GM21390 (cell line): Measurements from ENCODE around the gene CALY.

ENCODE experiments used
- ATAC-seq: cut with Tn5 transposase; IDR thresholded peaks from one replicate; pipeline ENCODE4 v1.9.1; 2021; ENCODE audit not compliant: unreplicated experiment

CALY gene

GRCh38 chr10:133287832-133288500, 48.7 kb downstream of the CALY start:
- ATAC-seq, result no peak

- ATAC-seq, result no peak
Measured at GRCh38 chr10:133286366-133286765, 50.3 kb downstream of the CALY start.

GRCh38 chr10:133285217-133285616, 51.5 kb downstream of the CALY start:
- no peak for ATAC-seq

GRCh38 chr10:133283931-133284330, 52.8 kb downstream of the CALY start:
- ATAC-seq, result no peak

DNA sequence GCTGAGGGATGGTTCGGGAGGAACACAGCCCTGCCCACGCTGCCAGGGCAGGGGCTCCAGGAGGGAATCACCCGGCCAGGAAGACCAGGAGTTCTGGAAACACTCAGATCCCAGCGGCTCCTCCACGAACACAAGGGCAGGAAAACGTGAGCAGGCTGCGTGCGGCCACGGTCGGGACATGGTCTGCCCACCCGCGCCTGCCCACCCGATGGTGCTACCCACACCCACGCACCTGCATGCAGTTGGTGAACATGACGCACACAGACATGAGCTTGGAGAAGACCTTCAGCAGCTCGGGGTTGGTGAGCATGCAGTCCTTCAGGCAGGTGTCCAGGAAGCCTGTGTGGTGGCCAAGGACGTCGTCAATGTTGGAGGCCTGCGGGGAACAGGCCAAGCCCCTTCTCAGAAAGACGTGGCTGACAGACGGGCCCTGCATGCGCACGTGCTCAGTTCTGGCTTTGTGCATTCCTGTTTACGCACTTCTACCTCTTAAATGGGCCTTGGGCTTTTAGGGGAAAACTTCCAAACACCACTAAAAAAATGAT, 53.8 kb downstream of the CALY start:
- no peak for ATAC-seq

- no peak for ATAC-seq
Measured at GRCh38 chr10:133281628-133282372, 54.9 kb downstream of the CALY start.

DNA sequence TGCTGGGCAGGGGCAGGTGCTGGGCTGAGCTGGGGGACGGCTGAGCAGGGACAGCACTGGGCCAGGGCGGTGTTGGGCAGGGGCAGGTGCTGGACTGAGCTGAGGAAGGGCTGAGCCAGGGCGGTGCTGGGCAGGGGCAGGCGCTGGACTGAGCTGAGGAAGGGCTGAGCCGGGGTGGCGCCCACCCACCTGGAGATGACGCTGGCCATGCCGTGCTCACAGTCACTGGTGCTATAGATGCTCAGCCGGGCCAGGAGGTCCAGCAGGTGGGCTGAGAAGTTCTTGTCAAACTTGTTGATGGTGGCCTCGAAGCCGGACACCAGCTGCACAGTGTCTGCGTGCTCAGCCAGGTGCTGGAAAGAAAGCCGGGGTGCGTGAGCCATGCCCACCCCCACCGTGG, 55.6 kb downstream of the CALY start:
- no peak for ATAC-seq

DNA sequence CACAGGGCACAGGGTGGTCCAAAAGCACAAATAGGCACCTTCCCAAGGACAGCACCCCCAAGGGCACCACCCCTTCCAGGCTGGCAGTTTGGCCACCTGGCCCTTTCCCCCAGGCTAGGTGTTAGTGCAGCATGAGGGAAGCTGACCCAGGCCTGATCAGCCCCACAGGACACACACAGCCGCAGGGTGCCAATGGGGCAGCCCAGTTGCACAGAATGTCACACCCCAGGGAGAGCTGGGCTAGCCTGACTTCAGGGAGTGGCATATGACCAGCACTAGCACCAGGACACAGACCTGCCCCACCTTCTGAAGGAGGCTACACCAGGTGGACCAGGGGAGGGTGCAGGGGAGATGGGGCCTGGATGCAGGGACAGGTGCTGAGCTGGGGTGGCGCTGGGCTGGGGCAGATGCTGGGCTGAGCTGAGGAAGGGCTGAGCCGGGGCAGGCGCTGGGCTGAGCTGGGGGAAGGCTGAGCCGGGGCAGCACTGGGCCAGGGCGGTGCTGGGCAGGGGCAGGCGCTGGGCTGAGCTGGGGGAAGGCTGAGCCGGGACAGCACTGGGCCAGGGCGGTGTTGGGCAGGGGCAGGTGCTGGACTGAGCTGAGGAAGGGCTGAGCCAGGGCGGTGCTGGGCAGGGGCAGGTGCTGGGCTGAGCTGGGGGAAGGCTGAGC, 56.2 kb downstream of the CALY start:
- ATAC-seq, result no peak

DNA sequence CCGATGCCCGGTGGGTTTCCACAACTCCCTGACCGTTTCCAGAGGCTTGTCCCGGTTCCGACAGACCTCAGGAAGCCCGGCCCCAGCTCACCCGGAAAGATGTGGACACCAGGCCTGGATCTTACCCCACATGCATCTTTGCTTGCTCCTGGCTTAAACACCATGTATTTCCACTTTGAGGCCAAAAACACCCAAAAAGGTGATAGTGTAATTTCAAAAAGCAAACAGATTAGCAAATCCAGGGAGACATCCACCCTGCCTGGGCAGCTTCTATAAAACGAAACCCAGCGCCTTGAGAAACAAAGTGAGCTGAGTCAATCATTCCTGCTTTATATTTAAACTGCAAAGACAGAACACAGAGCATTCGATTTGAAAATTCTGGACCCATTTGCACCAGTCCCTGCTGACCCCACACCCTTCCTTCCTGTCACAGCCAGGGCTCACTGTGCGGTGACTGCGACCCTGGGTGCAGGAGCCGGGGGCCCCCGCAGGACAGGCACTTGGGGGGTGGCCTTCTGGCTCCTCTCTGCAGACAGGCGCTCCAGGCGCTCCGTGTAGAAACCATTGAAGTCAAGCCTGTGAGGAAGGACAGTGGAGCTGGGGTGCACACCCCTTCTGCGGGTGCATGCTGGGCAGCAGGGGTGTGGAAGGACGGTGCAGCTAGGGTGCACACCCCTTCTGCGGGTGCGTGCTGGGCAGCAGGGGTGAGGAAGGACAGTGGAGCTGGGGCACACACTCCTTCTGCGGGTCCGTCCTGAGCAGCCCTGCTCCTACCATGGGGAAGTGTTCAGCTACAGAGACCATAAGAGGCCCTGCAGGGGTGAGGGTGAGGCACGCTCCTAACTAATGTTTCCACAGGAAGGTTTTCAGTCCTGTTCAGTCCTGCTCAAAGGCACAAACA, 57.1 kb downstream of the CALY start:
- no peak for ATAC-seq

- peak; percentile 34 for ATAC-seq
Measured at GRCh38 chr10:133278577-133279265, 58.0 kb downstream of the CALY start.

- no peak for ATAC-seq
Measured at GRCh38 chr10:133277993-133278576, 58.6 kb downstream of the CALY start.

DNA sequence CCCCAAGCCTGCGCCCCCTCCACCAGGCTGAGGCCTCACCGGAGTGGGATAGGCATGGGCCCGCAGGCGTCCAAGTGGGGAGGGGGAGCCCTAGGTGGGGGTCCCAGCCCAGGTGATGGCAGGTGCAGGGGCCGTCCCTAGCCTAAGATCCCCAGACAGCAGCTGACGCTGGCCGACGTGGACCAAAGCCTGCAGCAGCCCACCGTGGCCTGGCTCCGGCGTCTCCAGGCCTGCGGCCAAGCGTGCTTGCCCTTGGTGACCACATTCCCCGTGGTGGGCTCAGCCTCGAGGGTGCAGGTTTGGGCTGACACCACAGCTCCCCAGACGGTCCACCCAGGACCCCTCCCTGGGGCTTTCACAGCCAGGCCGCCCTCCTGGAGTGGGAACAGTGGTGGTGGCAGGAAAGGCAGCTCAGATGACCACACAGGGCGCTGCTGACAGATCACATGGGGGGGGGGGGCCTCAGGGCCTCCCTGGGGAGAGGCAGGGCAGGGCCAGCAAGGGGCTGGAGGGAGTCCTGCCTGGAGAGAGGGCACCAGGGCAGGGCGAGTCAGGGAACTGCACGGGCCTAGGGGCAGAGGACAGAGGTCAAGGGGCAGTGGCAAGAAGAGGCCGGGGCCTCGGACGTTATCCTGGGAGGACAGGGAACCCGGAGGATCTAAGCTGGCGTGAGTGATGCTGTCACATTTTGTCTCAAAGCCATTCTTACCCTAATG, 59.3 kb downstream of the CALY start:
- no peak for ATAC-seq

DNA sequence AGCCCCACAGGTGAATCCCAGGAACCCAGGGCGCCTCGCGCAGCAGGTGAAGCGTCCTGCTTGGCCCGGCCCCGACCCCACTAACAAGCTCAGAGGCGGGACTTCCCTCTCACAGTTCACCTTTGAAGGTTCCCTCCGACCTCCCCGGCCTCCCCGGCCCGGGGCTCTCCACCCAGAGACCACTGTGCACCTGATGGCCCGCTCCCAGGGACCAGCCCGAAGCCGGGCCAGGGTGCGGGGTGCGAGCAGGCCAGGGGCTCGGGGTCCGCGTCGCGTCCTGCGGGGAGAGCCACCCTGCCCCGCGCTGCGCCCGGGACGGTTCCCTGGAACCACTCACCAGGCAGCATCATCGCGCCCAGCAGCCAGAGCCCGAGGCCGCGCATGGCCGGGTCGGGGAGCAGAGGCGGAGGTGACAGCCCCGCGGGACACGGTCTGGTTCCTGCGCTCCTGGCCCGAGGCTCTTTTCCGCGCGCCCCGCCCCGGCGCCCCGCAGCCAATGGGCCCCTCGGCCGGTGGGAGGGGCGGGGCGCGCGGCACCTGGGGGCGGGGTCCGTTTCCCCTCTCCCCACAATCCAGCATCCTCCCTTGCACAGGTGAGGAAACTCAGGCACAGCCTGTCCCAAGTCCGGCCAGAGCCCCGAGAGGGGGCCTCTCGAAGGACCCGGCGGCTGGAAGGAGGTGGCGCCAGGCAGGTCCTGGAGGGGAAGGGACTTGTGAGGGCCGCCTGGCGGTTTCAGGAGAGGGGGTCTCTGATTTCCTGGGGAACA, 60.1 kb downstream of the CALY start, which contains the start of gene ADAM8:
ADAM8 (minus strand) TSS at position 434 of the 767 bp plus-strand sequence; CDS start at position 383, 51 bp downstream.
- peak; percentile 49 for ATAC-seq

GRCh38 chr10:133276100-133276434, 60.6 kb downstream of the CALY start:
- ATAC-seq, result no peak

- ATAC-seq, result peak; percentile 37
Measured at GRCh38 chr10:133275684-133276092, 61.0 kb downstream of the CALY start.

GRCh38 chr10:133274751-133275683, 61.7 kb downstream of the CALY start:
- ATAC-seq, result peak; percentile 50
